Ascending aorta (tissue), 2 donors: Measurements from ENCODE around the gene SLAIN2. TPM values are rescaled to one million over a fixed set of nuclear protein-coding genes. Genes with fewer than 3 reads are reported as not detected.

Source experiments
- DNase-seq, 2 donors: peaks; one replicate each; pipeline ENCODE4 v3.0.0-alpha.2; 2019; ENCODE audit warnings: low spot score in 2 of 2
- H3K27ac ChIP-seq, 2 donors: fragments of 200-600 bp; sonication (generic); one replicate each; pipeline ENCODE4 v1.5.1; 2016 to 2017; ENCODE audit warnings: mild to moderate bottlenecking in 1 of 2
- H3K27me3 ChIP-seq: fragments of 200-600 bp; sonication (generic); one replicate; pipeline ENCODE4 v1.5.1; 2017
- H3K36me3 ChIP-seq, 2 donors: fragments of 200-600 bp; sonication (generic); one replicate each; pipeline ENCODE4 v1.5.1; 2016
- H3K4me1 ChIP-seq, 2 donors: fragments of 200-600 bp; sonication (generic); one replicate each; pipeline ENCODE4 v1.5.1; 2016 to 2017; ENCODE audit warnings: mild to moderate bottlenecking in 1 of 2
- H3K4me3 ChIP-seq, 2 donors: fragments of 200-600 bp; sonication (generic); one replicate each; pipeline ENCODE4 v1.5.1; 2016 to 2017; ENCODE audit warnings: mild to moderate bottlenecking in 1 of 2
- H3K9me3 ChIP-seq, 2 donors: fragments of 200-600 bp; sonication (generic); one replicate each; pipeline ENCODE4 v1.5.1; 2016
- CTCF ChIP-seq, 3 experiments: fragments of 200-600 bp in 2 of 3; fragments of 450-650 bp in 1 of 3; sonication (generic) in 2 of 3; IDR thresholded peaks; one replicate each; pipeline ENCODE4 v1.5.1; 2016 to 2019; ENCODE audit warnings: antibody characterized with exemption in 3 of 3, mild to moderate bottlenecking in 1 of 3, moderate library complexity in 1 of 3
- intact Hi-C: fragments of 100-400 bp; cut with DNase I; formaldehyde crosslinking; loops from one replicate; pipeline ENCODE4 v1.15.1; 2023
- total RNA-seq: library from RNA; depleted of rRNA; stranded (reverse); fragments of >200 nt; gene quantifications from one replicate; pipeline ENCODE4 v1.1.0, GENCODE V29; 2016

SLAIN2 gene
- total RNA-seq, 1 donor from 2014 or later, result 26.3 TPM

GRCh38 chr4:48341776-48342605 is 662 bp downstream of the SLAIN2 start:
- DNase-seq, result peak in 1 of 2 donors; percentile 77
- intact Hi-C loops, result loop anchor here (1.0 to 10.0 kb wide), 5 partner anchors 73 to 877 kb away; partner anchors contain the start of genes COMMD8, NFXL1 and TEC

GRCh38 chr4:48342606-48342880 is 1.2 kb downstream of the SLAIN2 start:
- H3K4me1 ChIP-seq, result peaks cover 11 to 21% of the 10 kb centered on the region in 2 donors
- intact Hi-C loops, result loop anchor here (5.0 to 10.0 kb wide), 3 partner anchors 215 to 878 kb away; partner anchors contain the start of gene COMMD8
- H3K4me3 ChIP-seq, result peak overlapping the region; percentile 86 to 93

More at GRCh38 chr4:48341776-48342605, 662 bp downstream of the SLAIN2 start:
- Histone ChIP-seq H3K27ac (peak overlapping the region; percentile 98 to 99), H3K27me3 (no peaks in the 10 kb centered on the region), H3K4me1 (peaks cover 11 to 15% of the 10 kb centered on the region in 2 donors), H3K36me3 (no peaks in the 10 kb centered on the region), H3K9me3 (no peaks in the 10 kb centered on the region), H3K4me3 (peak overlapping the region; percentile 86 to 93)
- TF ChIP-seq CTCF (IDR thresholded peaks at IDR 0.05), result no peak

GRCh38 chr4:48343035-48343434 is 1.7 kb downstream of the SLAIN2 start:
- no peak for TF ChIP-seq CTCF (IDR thresholded peaks at IDR 0.05)
- peak overlapping the region; percentile 25 to 93 for H3K4me3 ChIP-seq
- no peak for DNase-seq
- H3K4me1 ChIP-seq, result peaks cover 11 to 21% of the 10 kb centered on the region in 2 donors
- H3K36me3 ChIP-seq, result no peaks in the 10 kb centered on the region
- H3K27ac ChIP-seq, result no peak overlapping the region
- intact Hi-C loops, result loop anchor here (5.0 to 10.0 kb wide), 3 partner anchors 216 to 878 kb away; partner anchors contain the start of gene COMMD8
- H3K9me3 ChIP-seq, result no peaks in the 10 kb centered on the region
- no peaks in the 10 kb centered on the region for H3K27me3 ChIP-seq

More at GRCh38 chr4:48342606-48342880, 1.2 kb downstream of the SLAIN2 start:
- no peaks in the 10 kb centered on the region for H3K9me3 ChIP-seq
- DNase-seq, result no peak
- H3K36me3 ChIP-seq, result no peaks in the 10 kb centered on the region
- H3K27me3 ChIP-seq, result no peaks in the 10 kb centered on the region
- no peak for TF ChIP-seq CTCF (IDR thresholded peaks at IDR 0.05)
- peak overlapping the region; percentile 98 to 99 for H3K27ac ChIP-seq

GRCh38 chr4:48343551-48343950 is 2.2 kb downstream of the SLAIN2 start:
- intact Hi-C loops, result loop anchor here (5.0 to 10.0 kb wide), 3 partner anchors 216 to 879 kb away; partner anchors contain the start of gene COMMD8
- Histone ChIP-seq H3K4me3 (peak overlapping the region; percentile 25 to 93), H3K27ac (no peak overlapping the region), H3K4me1 (peaks cover 11 to 24% of the 10 kb centered on the region in 2 donors), H3K36me3 (no peaks in the 10 kb centered on the region), H3K27me3 (no peaks in the 10 kb centered on the region), H3K9me3 (no peaks in the 10 kb centered on the region)
- DNase-seq, result no peak
- no peak for TF ChIP-seq CTCF (IDR thresholded peaks at IDR 0.05)

- H3K36me3 ChIP-seq, result no peaks in the 10 kb centered on the region
Observed at GRCh38 chr4:48345542-48345941, 4.2 kb downstream of the SLAIN2 start.

More at GRCh38 chr4:48345542-48345941, 4.2 kb downstream of the SLAIN2 start:
- no peak overlapping the region for H3K27ac ChIP-seq
- no peak for DNase-seq
- no peak for TF ChIP-seq CTCF (IDR thresholded peaks at IDR 0.05)
- H3K27me3 ChIP-seq, result no peaks in the 10 kb centered on the region
- no peak overlapping the region for H3K4me3 ChIP-seq
- H3K9me3 ChIP-seq, result no peaks in the 10 kb centered on the region
- H3K4me1 ChIP-seq, result peaks cover 11 to 24% of the 10 kb centered on the region in 2 donors
- intact Hi-C loops, result loop anchor here (10.0 kb wide), 2 partner anchors 449 to 881 kb away; partner anchors contain the start of gene COMMD8
